GM23338 (cell line): Measurements from ENCODE around the gene ZNF101. TPM values are rescaled to one million over a fixed set of nuclear protein-coding genes. Genes with fewer than 3 reads are reported as not detected.

Source experiments
- ATAC-seq: fragments of 200-7000 bp; cut with Tn5 transposase; 3 replicates; pipeline ENCODE4 v1.9.1; 2020
- DNase-seq: peaks from one replicate; pipeline ENCODE4 v3.0.0-alpha.2; 2015; ENCODE audit warnings: low spot score
- H2AFZ ChIP-seq: fragments of 200-600 bp; sonication (generic); 2 replicates; pipeline ENCODE4 v1.8.0; 2016; ENCODE audit warnings: antibody characterized with exemption, mild to moderate bottlenecking, moderate library complexity
- H3F3A ChIP-seq: fragments of 200-600 bp; sonication (generic); replicated peaks from 2 replicates; pipeline ENCODE4 v1.8.0; 2017; ENCODE audit warnings: antibody characterized with exemption, mixed run types, low read depth
- H3K27ac ChIP-seq: fragments of 200-600 bp; sonication (generic); 2 replicates; pipeline ENCODE4 v1.6.1; 2016; ENCODE audit warnings: low read depth
- H3K27me3 ChIP-seq: fragments of 200-600 bp; sonication (generic); 2 replicates; pipeline ENCODE4 v1.8.0; 2016; ENCODE audit warnings: mild to moderate bottlenecking, mixed run types, moderate library complexity; ENCODE audit not compliant: insufficient read depth
- H3K36me3 ChIP-seq: fragments of 200-600 bp; sonication (generic); 2 replicates; pipeline ENCODE4 v1.8.0; 2016; ENCODE audit warnings: mild to moderate bottlenecking; ENCODE audit not compliant: insufficient read depth
- H3K4me1 ChIP-seq: fragments of 200-600 bp; sonication (generic); 2 replicates; pipeline ENCODE4 v1.8.0; 2016; ENCODE audit warnings: mild to moderate bottlenecking, moderate library complexity; ENCODE audit not compliant: insufficient read depth
- H3K4me2 ChIP-seq: fragments of 200-600 bp; sonication (generic); 2 replicates; pipeline ENCODE4 v1.7.1; 2017; ENCODE audit warnings: mixed run types
- H3K4me3 ChIP-seq: fragments of 200-600 bp; sonication (generic); 2 replicates; pipeline ENCODE4 v1.6.1; 2016; ENCODE audit warnings: mixed run types
- H3K79me2 ChIP-seq: fragments of 200-600 bp; sonication (generic); replicated peaks from 2 replicates; pipeline ENCODE4 v1.8.0; 2017; ENCODE audit warnings: mild to moderate bottlenecking; ENCODE audit not compliant: insufficient read depth
- H3K9me2 ChIP-seq: fragments of 200-600 bp; sonication (generic); 2 replicates; pipeline ENCODE4 v1.8.0; 2017; ENCODE audit not compliant: insufficient read depth
- H4K20me1 ChIP-seq: fragments of 200-600 bp; sonication (generic); replicated peaks from 2 replicates; pipeline ENCODE4 v1.8.0; 2017; ENCODE audit warnings: mild to moderate bottlenecking; ENCODE audit not compliant: insufficient read depth
- H3K27ac Mint-ChIP-seq: 2 replicates; pipeline ENCODE4 v1.8.0; 2020; ENCODE audit warnings: inconsistent platforms, mild to moderate bottlenecking, moderate library complexity, mixed read lengths
- H3K27me3 Mint-ChIP-seq: 3 replicates; pipeline ENCODE4 v1.8.0; 2022; ENCODE audit warnings: low read depth, mild to moderate bottlenecking, moderate library complexity, mixed read lengths, inconsistent platforms; ENCODE audit not compliant: insufficient read depth, poor library complexity
- H3K36me3 Mint-ChIP-seq: 3 replicates; pipeline ENCODE4 v1.8.0; 2021; ENCODE audit warnings: low read depth, mild to moderate bottlenecking, inconsistent platforms, moderate library complexity, mixed read lengths
- H3K4me1 Mint-ChIP-seq: 3 replicates; pipeline ENCODE4 v1.8.0; 2020; ENCODE audit warnings: mild to moderate bottlenecking, inconsistent platforms, mixed read lengths
- H3K4me3 Mint-ChIP-seq: 3 replicates; pipeline ENCODE4 v1.8.0; 2021; ENCODE audit warnings: moderate library complexity, mild to moderate bottlenecking, inconsistent platforms, mixed read lengths
- H3K9me3 Mint-ChIP-seq: 3 replicates; pipeline ENCODE4 v1.8.0; 2020; ENCODE audit warnings: moderate library complexity, mild to moderate bottlenecking, inconsistent platforms, mixed read lengths
- CREB1 ChIP-seq: fragments of 250-450 bp; sonication (Bioruptor Pico); IDR thresholded peaks from 2 replicates; pipeline ENCODE4 v1.5.0; 2020; ENCODE audit warnings: low read depth, mild to moderate bottlenecking, moderate library complexity
- CTCF ChIP-seq, 2 experiments: fragments of 200-600 bp in 1 of 2; sonication (generic) in 1 of 2; conservative IDR thresholded peaks; 2 replicates each; pipeline versions ENCODE4 v1.5.1 to v1.6.1; 2016 to 2017; ENCODE audit warnings: antibody characterized with exemption in 2 of 2, low read depth in 2 of 2, mild to moderate bottlenecking in 2 of 2, moderate library complexity in 1 of 2
- EZH2 ChIP-seq: fragments of 200-600 bp; sonication (generic); IDR thresholded peaks from one replicate; pipeline ENCODE4 v1.8.0; 2017; ENCODE audit warnings: antibody characterized with exemption, mild to moderate bottlenecking, low read depth; ENCODE audit not compliant: unreplicated experiment
- EZH2phosphoT487 ChIP-seq: fragments of 200-600 bp; sonication (generic); IDR thresholded peaks from one replicate; pipeline ENCODE4 v1.8.1; 2018; ENCODE audit warnings: antibody characterized with exemption; ENCODE audit not compliant: unreplicated experiment
- JUNB ChIP-seq: IDR thresholded peaks from one replicate; pipeline ENCODE4 v1.6.1; 2016; ENCODE audit warnings: antibody characterized with exemption; ENCODE audit not compliant: unreplicated experiment
- NANOG ChIP-seq: IDR thresholded peaks from 2 replicates; pipeline ENCODE4 v1.6.1; 2016; ENCODE audit warnings: antibody characterized with exemption, borderline replicate concordance
- POLR2AphosphoS5 ChIP-seq: IDR thresholded peaks from 2 replicates; pipeline ENCODE4 v1.6.1; 2016; ENCODE audit warnings: antibody characterized with exemption, low read depth
- REST ChIP-seq: IDR thresholded peaks from one replicate; pipeline ENCODE4 v1.6.1; 2018; ENCODE audit warnings: antibody characterized with exemption; ENCODE audit not compliant: unreplicated experiment
- STAT1 ChIP-seq: IDR thresholded peaks from one replicate; pipeline ENCODE4 v1.6.1; 2016; ENCODE audit warnings: antibody characterized with exemption; ENCODE audit not compliant: unreplicated experiment
- ZNF114 ChIP-seq: fragments of 250-450 bp; sonication (Bioruptor Pico); IDR thresholded peaks from 2 replicates; pipeline ENCODE4 v1.5.0; 2020; ENCODE audit warnings: mild to moderate bottlenecking, moderate library complexity
- ZNF331 ChIP-seq: fragments of 250-450 bp; sonication (Bioruptor Pico); IDR thresholded peaks from 2 replicates; pipeline ENCODE4 v1.5.0; 2020; ENCODE audit warnings: low read depth, mild to moderate bottlenecking, moderate library complexity
- polyA plus RNA-seq: library from polyadenylated mRNA; unstranded; fragments of >200 nt; fragmentation: Nextera tagmentation; extraction: Ambion mirVana; gene quantifications from 2 replicates; pipeline ENCODE4 v1.2.1, GENCODE V29; 2016
- total RNA-seq: library from RNA; depleted of rRNA; stranded (reverse); fragments of >200 nt; shearing (Covaris generic); gene quantifications from 2 replicates; pipeline ENCODE4 v1.2.3, GENCODE V29; 2014
- TF ChIP-seq, protein P1 (sequence below): fragments of 250-450 bp; sonication (Bioruptor Pico); IDR thresholded peaks from 2 replicates; pipeline ENCODE4 v1.5.0; 2020; ENCODE audit warnings: mild to moderate bottlenecking, moderate library complexity
- TF ChIP-seq, protein P2 (sequence below): IDR thresholded peaks from 2 replicates; pipeline ENCODE4 v1.6.1; 2016; ENCODE audit warnings: antibody characterized with exemption

ZNF101 gene
- total and polyA plus RNA-seq, 2 experiments from 2014 or later, result 46.4 to 47.9 TPM

- Mint-ChIP-seq H3K27ac (no peak overlapping the region; the same call in 1 of the 2 replicates), H3K9me3 (no peaks in the 10 kb centered on the region), H3K36me3 (peaks cover 49% of the 10 kb centered on the region), H3K4me3 (peak overlapping the region; percentile 92), H3K27me3 (peaks cover 9% of the 10 kb centered on the region), H3K4me1 (peaks cover 18% of the 10 kb centered on the region)
- H3K27ac ChIP-seq, result no peak overlapping the region
- H2AFZ ChIP-seq, result no peak overlapping the region
- no peak for TF ChIP-seq ZNF114
- TF ChIP-seq ZNF331, result no peak
- no peak for TF ChIP-seq CREB1 (CRISPR knock-in tag)
- no peak for TF ChIP-seq EZH2phosphoT487
- no peak for TF ChIP-seq NANOG
- TF ChIP-seq, protein P1, sequence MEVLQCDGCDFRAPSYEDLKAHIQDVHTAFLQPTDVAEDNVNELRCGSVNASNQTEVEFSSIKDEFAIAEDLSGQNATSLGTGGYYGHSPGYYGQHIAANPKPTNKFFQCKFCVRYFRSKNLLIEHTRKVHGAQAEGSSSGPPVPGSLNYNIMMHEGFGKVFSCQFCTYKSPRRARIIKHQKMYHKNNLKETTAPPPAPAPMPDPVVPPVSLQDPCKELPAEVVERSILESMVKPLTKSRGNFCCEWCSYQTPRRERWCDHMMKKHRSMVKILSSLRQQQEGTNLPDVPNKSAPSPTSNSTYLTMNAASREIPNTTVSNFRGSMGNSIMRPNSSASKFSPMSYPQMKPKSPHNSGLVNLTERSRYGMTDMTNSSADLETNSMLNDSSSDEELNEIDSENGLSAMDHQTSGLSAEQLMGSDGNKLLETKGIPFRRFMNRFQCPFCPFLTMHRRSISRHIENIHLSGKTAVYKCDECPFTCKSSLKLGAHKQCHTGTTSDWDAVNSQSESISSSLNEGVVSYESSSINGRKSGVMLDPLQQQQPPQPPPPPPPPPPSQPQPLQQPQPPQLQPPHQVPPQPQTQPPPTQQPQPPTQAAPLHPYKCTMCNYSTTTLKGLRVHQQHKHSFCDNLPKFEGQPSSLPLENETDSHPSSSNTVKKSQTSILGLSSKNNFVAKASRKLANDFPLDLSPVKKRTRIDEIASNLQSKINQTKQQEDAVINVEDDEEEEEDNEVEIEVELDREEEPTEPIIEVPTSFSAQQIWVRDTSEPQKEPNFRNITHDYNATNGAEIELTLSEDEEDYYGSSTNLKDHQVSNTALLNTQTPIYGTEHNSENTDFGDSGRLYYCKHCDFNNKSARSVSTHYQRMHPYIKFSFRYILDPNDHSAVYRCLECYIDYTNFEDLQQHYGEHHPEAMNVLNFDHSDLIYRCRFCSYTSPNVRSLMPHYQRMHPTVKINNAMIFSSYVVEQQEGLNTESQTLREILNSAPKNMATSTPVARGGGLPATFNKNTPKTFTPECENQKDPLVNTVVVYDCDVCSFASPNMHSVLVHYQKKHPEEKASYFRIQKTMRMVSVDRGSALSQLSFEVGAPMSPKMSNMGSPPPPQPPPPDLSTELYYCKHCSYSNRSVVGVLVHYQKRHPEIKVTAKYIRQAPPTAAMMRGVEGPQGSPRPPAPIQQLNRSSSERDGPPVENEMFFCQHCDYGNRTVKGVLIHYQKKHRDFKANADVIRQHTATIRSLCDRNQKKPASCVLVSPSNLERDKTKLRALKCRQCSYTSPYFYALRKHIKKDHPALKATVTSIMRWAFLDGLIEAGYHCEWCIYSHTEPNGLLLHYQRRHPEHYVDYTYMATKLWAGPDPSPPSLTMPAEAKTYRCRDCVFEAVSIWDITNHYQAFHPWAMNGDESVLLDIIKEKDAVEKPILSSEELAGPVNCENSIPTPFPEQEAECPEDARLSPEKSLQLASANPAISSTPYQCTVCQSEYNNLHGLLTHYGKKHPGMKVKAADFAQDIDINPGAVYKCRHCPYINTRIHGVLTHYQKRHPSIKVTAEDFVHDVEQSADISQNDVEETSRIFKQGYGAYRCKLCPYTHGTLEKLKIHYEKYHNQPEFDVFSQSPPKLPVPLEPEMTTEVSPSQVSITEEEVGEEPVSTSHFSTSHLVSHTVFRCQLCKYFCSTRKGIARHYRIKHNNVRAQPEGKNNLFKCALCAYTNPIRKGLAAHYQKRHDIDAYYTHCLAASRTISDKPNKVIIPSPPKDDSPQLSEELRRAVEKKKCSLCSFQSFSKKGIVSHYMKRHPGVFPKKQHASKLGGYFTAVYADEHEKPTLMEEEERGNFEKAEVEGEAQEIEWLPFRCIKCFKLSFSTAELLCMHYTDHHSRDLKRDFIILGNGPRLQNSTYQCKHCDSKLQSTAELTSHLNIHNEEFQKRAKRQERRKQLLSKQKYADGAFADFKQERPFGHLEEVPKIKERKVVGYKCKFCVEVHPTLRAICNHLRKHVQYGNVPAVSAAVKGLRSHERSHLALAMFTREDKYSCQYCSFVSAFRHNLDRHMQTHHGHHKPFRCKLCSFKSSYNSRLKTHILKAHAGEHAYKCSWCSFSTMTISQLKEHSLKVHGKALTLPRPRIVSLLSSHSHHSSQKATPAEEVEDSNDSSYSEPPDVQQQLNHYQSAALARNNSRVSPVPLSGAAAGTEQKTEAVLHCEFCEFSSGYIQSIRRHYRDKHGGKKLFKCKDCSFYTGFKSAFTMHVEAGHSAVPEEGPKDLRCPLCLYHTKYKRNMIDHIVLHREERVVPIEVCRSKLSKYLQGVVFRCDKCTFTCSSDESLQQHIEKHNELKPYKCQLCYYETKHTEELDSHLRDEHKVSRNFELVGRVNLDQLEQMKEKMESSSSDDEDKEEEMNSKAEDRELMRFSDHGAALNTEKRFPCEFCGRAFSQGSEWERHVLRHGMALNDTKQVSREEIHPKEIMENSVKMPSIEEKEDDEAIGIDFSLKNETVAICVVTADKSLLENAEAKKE, result no peak
- no peak for TF ChIP-seq REST
- no peak for TF ChIP-seq EZH2
- TF ChIP-seq CTCF (conservative IDR thresholded peaks at IDR 0.05; ENCODE audit: low read depth in 2 of 2), result no peak
- no peak for TF ChIP-seq POLR2AphosphoS5
- TF ChIP-seq JUNB, result no peak
- TF ChIP-seq, protein P2, sequence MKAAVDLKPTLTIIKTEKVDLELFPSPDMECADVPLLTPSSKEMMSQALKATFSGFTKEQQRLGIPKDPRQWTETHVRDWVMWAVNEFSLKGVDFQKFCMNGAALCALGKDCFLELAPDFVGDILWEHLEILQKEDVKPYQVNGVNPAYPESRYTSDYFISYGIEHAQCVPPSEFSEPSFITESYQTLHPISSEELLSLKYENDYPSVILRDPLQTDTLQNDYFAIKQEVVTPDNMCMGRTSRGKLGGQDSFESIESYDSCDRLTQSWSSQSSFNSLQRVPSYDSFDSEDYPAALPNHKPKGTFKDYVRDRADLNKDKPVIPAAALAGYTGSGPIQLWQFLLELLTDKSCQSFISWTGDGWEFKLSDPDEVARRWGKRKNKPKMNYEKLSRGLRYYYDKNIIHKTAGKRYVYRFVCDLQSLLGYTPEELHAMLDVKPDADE, result no peak
- TF ChIP-seq STAT1, result no peak
- H3K79me2 ChIP-seq, result peaks cover 44% of the 10 kb centered on the region
- no peaks in the 10 kb centered on the region for H3K9me2 ChIP-seq
- no peak overlapping the region for H3K4me3 ChIP-seq
- peaks cover 9% of the 10 kb centered on the region for H3K4me1 ChIP-seq
- no peak for ATAC-seq
- H3K4me2 ChIP-seq, result peak overlapping the region; percentile 94
- peaks cover 12% of the 10 kb centered on the region for H4K20me1 ChIP-seq
- no peaks in the 10 kb centered on the region for H3K27me3 ChIP-seq
- peaks cover 22% of the 10 kb centered on the region; the same call in 1 of the 2 replicates for H3K36me3 ChIP-seq
- H3F3A ChIP-seq, result peaks cover 12% of the 10 kb centered on the region; the same call in 1 of the 2 replicates
- no peak for DNase-seq
Observed at GRCh38 chr19:19661141-19661674, 7.4 kb upstream of the ZNF101 start.
